ENCODE data around the gene TBL1XR1.
"Not testable (repeated sequence)": the region's sequence is repeated elsewhere in the genome, so short reads cannot be mapped to it uniquely, and the experiment has no call there.

TBL1XR1 gene

DNA sequence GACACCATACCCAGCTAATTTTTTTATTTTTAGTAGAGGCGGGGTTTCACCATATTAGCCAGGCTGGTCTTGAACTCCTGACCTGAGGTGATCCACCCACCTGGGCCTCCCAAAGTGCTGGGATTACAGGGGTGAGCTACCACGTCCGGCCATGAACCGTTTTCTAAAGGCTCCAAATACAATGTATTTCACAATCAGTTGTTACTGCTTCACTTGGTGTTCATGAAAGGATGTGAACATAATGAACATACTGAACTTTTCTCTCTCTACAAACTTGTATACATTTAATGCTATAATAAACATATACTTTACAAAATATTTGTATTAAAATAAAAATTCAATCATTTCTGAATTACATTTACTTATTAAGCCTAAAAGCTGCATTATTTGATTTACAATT is 28.9 kb downstream of the TBL1XR1 start:
- no peak overlapping the region for H3K4me3 ChIP-seq (ENCODE audit: low read length)
- no peaks in the 10 kb centered on the region for H3K36me3 ChIP-seq (ENCODE audit: control insufficient read depth, insufficient read depth, low read length)
- no peak overlapping the region for H3K27ac ChIP-seq (ENCODE audit: low read length)
- H3K27me3 ChIP-seq (ENCODE audit: control insufficient read depth, insufficient read depth, low read length) = no peaks in the 10 kb centered on the region
- H3K4me1 ChIP-seq (ENCODE audit: control insufficient read depth, insufficient read depth, low read length) = peaks cover 7% of the 10 kb centered on the region
- DNase-seq (ENCODE audit: low read depth, low spot score) = no peak
- H3K9me3 ChIP-seq (ENCODE audit: control insufficient read depth, insufficient read depth, low read length) = no peaks in the 10 kb centered on the region
- no CpG with 5 or more reads among the region's 4 CpGs for whole genome bisulfite sequencing (ENCODE audit: insufficient coverage, insufficient read length)

- DNase-seq (ENCODE audit: low read depth, low spot score) = no peak
- H3K9me3 ChIP-seq (ENCODE audit: control insufficient read depth, insufficient read depth, low read length) = no peaks in the 10 kb centered on the region
These were observed 34.5 kb downstream of the TBL1XR1 start for GRCh38 chr3:177162742-177163141.

GRCh38 chr3:177161603-177162002 is 35.7 kb downstream of the TBL1XR1 start:
- H3K27me3 ChIP-seq (ENCODE audit: control insufficient read depth, insufficient read depth, low read length); H3K4me3 ChIP-seq (ENCODE audit: low read length); H3K36me3 ChIP-seq (ENCODE audit: control insufficient read depth, insufficient read depth, low read length); H3K4me1 ChIP-seq (ENCODE audit: control insufficient read depth, insufficient read depth, low read length); H3K9me3 ChIP-seq (ENCODE audit: control insufficient read depth, insufficient read depth, low read length); H3K27ac ChIP-seq (ENCODE audit: low read length); DNase-seq (ENCODE audit: low read depth, low spot score): not testable (repeated sequence)
- no CpG with 5 or more reads among the region's 2 CpGs for WGBS (ENCODE audit: insufficient coverage, insufficient read length)

More at GRCh38 chr3:177162742-177163141, 34.5 kb downstream of the TBL1XR1 start:
- no CpG with 5 or more reads among the region's 4 CpGs for WGBS (ENCODE audit: insufficient coverage, insufficient read length)
- peaks cover 4% of the 10 kb centered on the region for H3K4me1 ChIP-seq (ENCODE audit: control insufficient read depth, insufficient read depth, low read length)
- no peaks in the 10 kb centered on the region for H3K36me3 ChIP-seq (ENCODE audit: control insufficient read depth, insufficient read depth, low read length)
- no peaks in the 10 kb centered on the region for H3K27me3 ChIP-seq (ENCODE audit: control insufficient read depth, insufficient read depth, low read length)
- no peak overlapping the region for H3K27ac ChIP-seq (ENCODE audit: low read length)
- H3K4me3 ChIP-seq (ENCODE audit: low read length) = no peak overlapping the region

DNA sequence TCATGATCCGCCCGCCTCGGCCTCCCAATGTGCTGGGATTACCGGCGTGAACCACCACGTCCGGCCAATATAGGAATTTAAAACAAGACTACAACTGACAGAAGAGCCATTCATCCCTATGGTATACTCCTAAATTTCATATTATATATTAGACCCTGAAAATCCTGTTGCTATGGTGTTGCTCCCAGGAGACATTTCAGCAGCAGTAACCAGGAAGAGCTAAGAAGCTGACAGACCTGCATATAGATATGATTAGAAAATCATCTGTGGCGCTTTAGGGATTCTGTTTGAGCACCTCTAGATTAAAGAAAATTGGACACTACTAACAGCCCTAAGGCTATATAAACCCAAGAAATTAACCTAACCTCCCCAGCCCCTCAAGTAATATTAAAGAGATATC is 38.8 kb downstream of the TBL1XR1 start:
- WGBS (ENCODE audit: insufficient coverage, insufficient read length) = no CpG with 5 or more reads among the region's 8 CpGs
- Histone ChIP-seq H3K27me3 (ENCODE audit: control insufficient read depth, insufficient read depth, low read length) (no peaks in the 10 kb centered on the region), H3K9me3 (ENCODE audit: control insufficient read depth, insufficient read depth, low read length) (no peaks in the 10 kb centered on the region), H3K27ac (ENCODE audit: low read length) (no peak overlapping the region), H3K4me1 (ENCODE audit: control insufficient read depth, insufficient read depth, low read length) (no peaks in the 10 kb centered on the region), H3K36me3 (ENCODE audit: control insufficient read depth, insufficient read depth, low read length) (no peaks in the 10 kb centered on the region), H3K4me3 (ENCODE audit: low read length) (no peak overlapping the region)
- no peak for DNase-seq (ENCODE audit: low read depth, low spot score)

DNA sequence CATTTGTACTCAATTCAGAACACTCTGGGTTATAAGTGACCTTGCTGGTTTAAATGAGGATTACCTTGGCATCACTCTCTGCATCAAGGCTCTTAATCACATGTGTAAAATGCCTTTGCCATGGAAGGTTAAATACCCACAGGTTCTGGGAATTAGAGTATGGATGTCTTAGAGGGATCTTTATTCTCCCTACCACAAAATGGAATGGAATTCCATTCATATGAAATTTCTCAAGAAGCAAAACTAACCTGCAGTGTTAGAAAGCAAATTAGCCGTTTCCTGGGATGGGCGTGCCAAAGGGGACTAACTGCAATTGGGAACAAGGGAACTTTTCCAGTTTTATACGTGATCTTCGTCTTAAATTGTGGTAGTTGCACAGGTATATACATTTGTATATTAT is 39.8 kb downstream of the TBL1XR1 start:
- DNase-seq (ENCODE audit: low read depth, low spot score) = no peak
- WGBS (ENCODE audit: insufficient coverage, insufficient read length) = no CpG with 5 or more reads among the region's 4 CpGs
- Histone ChIP-seq H3K9me3 (ENCODE audit: control insufficient read depth, insufficient read depth, low read length) (no peaks in the 10 kb centered on the region), H3K4me1 (ENCODE audit: control insufficient read depth, insufficient read depth, low read length) (no peaks in the 10 kb centered on the region), H3K27me3 (ENCODE audit: control insufficient read depth, insufficient read depth, low read length) (no peaks in the 10 kb centered on the region), H3K36me3 (ENCODE audit: control insufficient read depth, insufficient read depth, low read length) (no peaks in the 10 kb centered on the region), H3K4me3 (ENCODE audit: low read length) (no peak overlapping the region), H3K27ac (ENCODE audit: low read length) (no peak overlapping the region)

- H3K27ac ChIP-seq (ENCODE audit: low read length) = no peak overlapping the region
- no CpG with 5 or more reads among the region's 3 CpGs for WGBS (ENCODE audit: insufficient coverage, insufficient read length)
These were observed 42.5 kb downstream of the TBL1XR1 start for GRCh38 chr3:177154733-177155132.

GRCh38 chr3:177150970-177151627 is 46.2 kb downstream of the TBL1XR1 start:
- Histone ChIP-seq H3K36me3 (ENCODE audit: control insufficient read depth, insufficient read depth, low read length) (no peaks in the 10 kb centered on the region), H3K4me3 (ENCODE audit: low read length) (no peak overlapping the region), H3K4me1 (ENCODE audit: control insufficient read depth, insufficient read depth, low read length) (no peaks in the 10 kb centered on the region), H3K27ac (ENCODE audit: low read length) (no peak overlapping the region), H3K9me3 (ENCODE audit: control insufficient read depth, insufficient read depth, low read length) (no peaks in the 10 kb centered on the region), H3K27me3 (ENCODE audit: control insufficient read depth, insufficient read depth, low read length) (no peaks in the 10 kb centered on the region)
- no CpG with 5 or more reads among the region's 7 CpGs for WGBS (ENCODE audit: insufficient coverage, insufficient read length)
- DNase-seq (ENCODE audit: low read depth, low spot score) = no peak

More at GRCh38 chr3:177154733-177155132, 42.5 kb downstream of the TBL1XR1 start:
- Histone ChIP-seq H3K4me3 (ENCODE audit: low read length) (no peak overlapping the region), H3K4me1 (ENCODE audit: control insufficient read depth, insufficient read depth, low read length) (no peaks in the 10 kb centered on the region), H3K36me3 (ENCODE audit: control insufficient read depth, insufficient read depth, low read length) (no peaks in the 10 kb centered on the region), H3K9me3 (ENCODE audit: control insufficient read depth, insufficient read depth, low read length) (no peaks in the 10 kb centered on the region), H3K27me3 (ENCODE audit: control insufficient read depth, insufficient read depth, low read length) (no peaks in the 10 kb centered on the region)
- DNase-seq (ENCODE audit: low read depth, low spot score) = no peak

GRCh38 chr3:177150218-177150916 is 46.9 kb downstream of the TBL1XR1 start:
- Histone ChIP-seq H3K4me3 (ENCODE audit: low read length) (no peak overlapping the region), H3K27ac (ENCODE audit: low read length) (no peak overlapping the region), H3K4me1 (ENCODE audit: control insufficient read depth, insufficient read depth, low read length) (no peaks in the 10 kb centered on the region), H3K9me3 (ENCODE audit: control insufficient read depth, insufficient read depth, low read length) (no peaks in the 10 kb centered on the region), H3K36me3 (ENCODE audit: control insufficient read depth, insufficient read depth, low read length) (no peaks in the 10 kb centered on the region), H3K27me3 (ENCODE audit: control insufficient read depth, insufficient read depth, low read length) (no peaks in the 10 kb centered on the region)
- WGBS (ENCODE audit: insufficient coverage, insufficient read length) = no CpG with 5 or more reads among the region's 3 CpGs
- DNase-seq (ENCODE audit: low read depth, low spot score) = no peak

- H3K27me3 ChIP-seq (ENCODE audit: control insufficient read depth, insufficient read depth, low read length) = no peaks in the 10 kb centered on the region
- H3K9me3 ChIP-seq (ENCODE audit: control insufficient read depth, insufficient read depth, low read length) = no peaks in the 10 kb centered on the region
- H3K4me3 ChIP-seq (ENCODE audit: low read length) = no peak overlapping the region
- H3K4me1 ChIP-seq (ENCODE audit: control insufficient read depth, insufficient read depth, low read length) = no peaks in the 10 kb centered on the region
- no peak for DNase-seq (ENCODE audit: low read depth, low spot score)
- no CpG with 5 or more reads among the region's 3 CpGs for WGBS (ENCODE audit: insufficient coverage, insufficient read length)
- no peak overlapping the region for H3K27ac ChIP-seq (ENCODE audit: low read length)
- H3K36me3 ChIP-seq (ENCODE audit: control insufficient read depth, insufficient read depth, low read length) = no peaks in the 10 kb centered on the region
These were observed 48.2 kb downstream of the TBL1XR1 start for GRCh38 chr3:177149106-177149505.

DNA sequence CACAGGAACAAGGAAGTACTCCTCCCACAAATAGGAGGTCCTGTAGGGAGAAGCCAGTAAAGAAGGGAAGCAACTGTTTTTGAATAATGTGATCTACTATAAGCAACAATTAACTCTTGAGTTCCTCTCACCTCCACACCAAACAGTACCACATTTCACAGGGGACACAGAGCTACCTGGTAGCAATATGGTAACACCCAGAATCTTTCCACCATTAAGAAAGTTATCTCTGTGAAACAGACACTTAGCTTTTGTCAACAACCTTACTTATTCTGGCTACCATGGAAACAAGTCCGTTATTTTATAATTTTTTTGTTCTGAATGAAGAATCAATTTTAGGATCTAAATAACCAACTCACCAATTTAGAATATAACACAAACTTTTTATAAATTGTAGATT is 49.5 kb downstream of the TBL1XR1 start:
- H3K27me3 ChIP-seq (ENCODE audit: control insufficient read depth, insufficient read depth, low read length) = no peaks in the 10 kb centered on the region
- no peak overlapping the region for H3K27ac ChIP-seq (ENCODE audit: low read length)
- H3K9me3 ChIP-seq (ENCODE audit: control insufficient read depth, insufficient read depth, low read length) = no peaks in the 10 kb centered on the region
- DNase-seq (ENCODE audit: low read depth, low spot score) = no peak
- WGBS (ENCODE audit: insufficient coverage, insufficient read length) = no CpG with 5 or more reads among the region's 1 CpG
- H3K4me3 ChIP-seq (ENCODE audit: low read length) = no peak overlapping the region
- H3K36me3 ChIP-seq (ENCODE audit: control insufficient read depth, insufficient read depth, low read length) = no peaks in the 10 kb centered on the region
- no peaks in the 10 kb centered on the region for H3K4me1 ChIP-seq (ENCODE audit: control insufficient read depth, insufficient read depth, low read length)

DNA sequence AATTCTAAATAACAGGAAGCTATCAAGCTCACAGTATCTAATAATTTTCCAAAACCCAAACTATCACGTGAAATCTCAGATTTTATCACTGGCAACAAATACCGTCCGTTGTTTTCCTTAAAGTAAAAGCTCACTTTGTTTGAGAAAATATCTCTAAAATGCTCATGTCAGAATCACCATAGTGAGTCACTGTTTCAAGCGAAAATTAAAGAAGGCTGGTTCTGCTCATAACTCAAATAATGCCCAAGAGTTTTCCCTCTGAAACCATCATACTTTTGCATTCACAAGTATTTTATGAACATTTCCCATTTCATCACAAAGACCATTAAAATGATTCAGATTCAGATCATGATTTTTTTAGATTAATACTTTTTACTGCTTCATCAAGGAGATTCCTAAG is 50.6 kb downstream of the TBL1XR1 start:
- no peaks in the 10 kb centered on the region for H3K27me3 ChIP-seq (ENCODE audit: control insufficient read depth, insufficient read depth, low read length)
- no peak for DNase-seq (ENCODE audit: low read depth, low spot score)
- WGBS (ENCODE audit: insufficient coverage, insufficient read length) = no CpG with 5 or more reads among the region's 4 CpGs
- H3K36me3 ChIP-seq (ENCODE audit: control insufficient read depth, insufficient read depth, low read length) = no peaks in the 10 kb centered on the region
- H3K9me3 ChIP-seq (ENCODE audit: control insufficient read depth, insufficient read depth, low read length) = no peaks in the 10 kb centered on the region
- H3K4me3 ChIP-seq (ENCODE audit: low read length) = no peak overlapping the region
- H3K27ac ChIP-seq (ENCODE audit: low read length) = no peak overlapping the region
- no peaks in the 10 kb centered on the region for H3K4me1 ChIP-seq (ENCODE audit: control insufficient read depth, insufficient read depth, low read length)
